ENCODE results near the gene KDM3A. TPM values are rescaled to one million over a fixed set of nuclear protein-coding genes. Genes with fewer than 3 reads are reported as not detected.

KDM3A gene
- total RNA-seq, 1 experiment from 2014 or later = 34.2 TPM

DNA sequence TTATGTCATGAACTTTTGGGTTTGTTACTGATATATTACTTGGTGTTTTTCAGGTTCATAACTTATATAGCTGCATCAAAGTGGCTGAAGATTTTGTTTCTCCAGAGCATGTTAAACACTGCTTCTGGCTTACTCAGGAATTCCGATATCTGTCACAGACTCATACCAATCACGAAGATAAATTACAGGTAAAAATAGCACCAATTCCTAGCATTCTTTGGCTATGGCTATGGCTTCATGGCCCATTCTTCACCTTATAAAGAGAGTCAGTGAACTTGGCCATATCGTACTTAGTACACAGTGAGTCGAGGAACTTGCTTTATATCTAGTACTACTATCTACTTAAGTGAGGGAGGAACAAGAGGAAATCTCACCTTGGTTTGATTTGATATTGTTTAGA, 49.9 kb downstream of the KDM3A start:
- TF ChIP-seq ZBTB21 (CRISPR knock-in tag; IDR thresholded peaks at IDR 0.05; ENCODE audit: borderline replicate concordance) = no peak
- no peak for TF ChIP-seq HMGA2 (CRISPR knock-in tag; IDR thresholded peaks at IDR 0.05)
- TF ChIP-seq TEAD4 (CRISPR knock-in tag; IDR thresholded peaks at IDR 0.05) = no peak
- no peak for TF ChIP-seq TEAD1 (CRISPR knock-in tag; IDR thresholded peaks at IDR 0.05)
- no peak for TF ChIP-seq TP53 (CRISPR knock-in tag; IDR thresholded peaks at IDR 0.05)
- no peak for TF ChIP-seq PRDM15 (CRISPR knock-in tag; IDR thresholded peaks at IDR 0.05)
- no peak for TF ChIP-seq TCF7 (CRISPR knock-in tag; IDR thresholded peaks at IDR 0.05; ENCODE audit: low read depth)
- TF ChIP-seq, protein P1, sequence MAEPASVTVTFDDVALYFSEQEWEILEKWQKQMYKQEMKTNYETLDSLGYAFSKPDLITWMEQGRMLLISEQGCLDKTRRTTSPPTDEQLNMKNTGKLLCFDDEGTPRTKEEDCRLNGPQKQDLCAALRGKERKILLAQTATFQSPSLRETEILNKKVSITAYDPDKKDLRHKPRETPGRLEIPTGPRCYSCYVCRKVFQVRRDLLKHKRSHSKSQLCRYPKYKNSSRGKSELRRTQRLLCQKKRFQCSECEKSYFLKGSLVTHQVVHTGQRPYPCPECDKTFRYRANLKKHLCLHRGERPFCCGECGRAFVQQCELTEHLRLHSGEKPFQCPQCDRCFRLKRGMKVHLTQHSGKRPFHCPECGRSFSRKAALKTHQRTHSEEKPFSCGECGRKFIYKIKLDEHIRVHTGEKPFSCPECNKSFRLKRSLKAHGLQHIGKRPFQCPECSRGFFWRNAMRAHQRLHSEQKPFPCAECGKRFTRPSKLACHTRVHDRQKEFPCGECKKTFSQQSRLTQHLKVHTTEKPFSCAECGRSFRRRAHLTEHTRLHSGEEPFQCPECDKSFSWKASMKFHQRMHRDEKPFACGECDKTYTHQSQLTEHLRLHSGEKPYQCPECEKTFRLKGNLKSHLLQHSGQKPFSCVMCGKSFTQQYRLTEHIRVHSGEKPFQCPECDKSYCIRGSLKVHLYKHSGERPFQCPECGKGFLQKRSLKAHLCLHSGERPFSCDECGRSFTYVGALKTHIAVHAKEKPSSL (CRISPR knock-in tag; conservative IDR thresholded peaks at IDR 0.05) = no peak
- TF ChIP-seq FOXP1 (CRISPR knock-in tag; IDR thresholded peaks at IDR 0.05; ENCODE audit: borderline replicate concordance) = no peak
- TF ChIP-seq NFYB (CRISPR knock-in tag; conservative IDR thresholded peaks at IDR 0.05; ENCODE audit: low read depth) = no peak
- TF ChIP-seq NR3C1 (CRISPR knock-in tag; conservative IDR thresholded peaks at IDR 0.05; ENCODE audit: low read depth) = no peak
- TF ChIP-seq, protein P2, sequence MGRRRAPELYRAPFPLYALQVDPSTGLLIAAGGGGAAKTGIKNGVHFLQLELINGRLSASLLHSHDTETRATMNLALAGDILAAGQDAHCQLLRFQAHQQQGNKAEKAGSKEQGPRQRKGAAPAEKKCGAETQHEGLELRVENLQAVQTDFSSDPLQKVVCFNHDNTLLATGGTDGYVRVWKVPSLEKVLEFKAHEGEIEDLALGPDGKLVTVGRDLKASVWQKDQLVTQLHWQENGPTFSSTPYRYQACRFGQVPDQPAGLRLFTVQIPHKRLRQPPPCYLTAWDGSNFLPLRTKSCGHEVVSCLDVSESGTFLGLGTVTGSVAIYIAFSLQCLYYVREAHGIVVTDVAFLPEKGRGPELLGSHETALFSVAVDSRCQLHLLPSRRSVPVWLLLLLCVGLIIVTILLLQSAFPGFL (CRISPR knock-in tag; IDR thresholded peaks at IDR 0.05; ENCODE audit: borderline replicate concordance) = no peak
- TF ChIP-seq GRHL2 (CRISPR knock-in tag; IDR thresholded peaks at IDR 0.05; ENCODE audit: insufficient replicate concordance, severe bottlenecking) = no peak
- TF ChIP-seq ATF3 (CRISPR knock-in tag; conservative IDR thresholded peaks at IDR 0.05) = no peak
- TF ChIP-seq AFF4 (CRISPR knock-in tag; IDR thresholded peaks at IDR 0.05; ENCODE audit: borderline replicate concordance) = no peak
- H3K9me3 Mint-ChIP-seq = peaks cover 19% of the 10 kb centered on the region
- ATAC-seq (no peak), DNase-seq (ENCODE audit: low spot score) (no peak)
- ChIA-PET CTCF (no interaction called here), POLR2A (no interaction called here)
- H3K27ac Mint-ChIP-seq = no peak overlapping the region
- no peak overlapping the region for H3K4me3 Mint-ChIP-seq
- H3K36me3 Mint-ChIP-seq = peaks cover 93% of the 10 kb centered on the region
- H3K27me3 Mint-ChIP-seq (ENCODE audit: low read depth) = no peaks in the 10 kb centered on the region
- no peaks in the 10 kb centered on the region for H3K4me1 Mint-ChIP-seq

All from WTC11 (cell line).